ENCODE data around the gene ALDH3B1. TPM values are rescaled to one million over a fixed set of nuclear protein-coding genes. Genes with fewer than 3 reads are reported as not detected.

The ALDH3B1 gene
- total RNA-seq, 1 donor from 2014 or later = 1.3 TPM

- peak; percentile 49 for DNase-seq (ENCODE audit: low read depth)
- peak within 1 kb of the TSS; percentile 47 for H3K27ac Mint-ChIP-seq (ENCODE audit: unreplicated experiment)
These were observed 6.1 kb upstream of the ALDH3B1 start, which contains the start of gene UNC93B1 for GRCh38 chr11:68003846-68004550. UNC93B1 (minus strand) TSS chr11:68004097; CDS start chr11:68004043, 54 bp downstream.

GRCh38 chr11:68004551-68005335 lies 5.4 kb upstream of the ALDH3B1 start:
- Mint-ChIP-seq H3K27me3 (ENCODE audit: low read depth, unreplicated experiment) (peaks cover 12% of the 10 kb centered on the region), H3K4me3 (ENCODE audit: unreplicated experiment) (peak overlapping the region; percentile 85), H3K9me3 (ENCODE audit: unreplicated experiment) (no peaks in the 10 kb centered on the region), H3K36me3 (ENCODE audit: low read depth, unreplicated experiment) (peaks cover 4% of the 10 kb centered on the region), H3K27ac (ENCODE audit: unreplicated experiment) (no peak overlapping the region), H3K4me1 (ENCODE audit: low read depth, unreplicated experiment) (peaks cover 6% of the 10 kb centered on the region)
- FAIRE-seq (no peak), DNase-seq (ENCODE audit: low read depth) (no peak)
- H3K4me1 ChIP-seq (ENCODE audit: insufficient read depth, low read length) = peaks cover 7% of the 10 kb centered on the region
- TF ChIP-seq EZH2 (IDR thresholded peaks at IDR 0.05; ENCODE audit: insufficient read depth, low read length) (no peak), CTCF (IDR thresholded peaks at IDR 0.05; ENCODE audit: insufficient read depth, low read depth, low read length) (no peak)
- no peak overlapping the region for H3K27ac ChIP-seq (ENCODE audit: low read depth, low read length)
- H3K9ac ChIP-seq (ENCODE audit: low read length) = no peak overlapping the region
- peak overlapping the region; percentile 83 for H3K4me2 ChIP-seq (ENCODE audit: low read length)
- no peaks in the 10 kb centered on the region for H3K9me3 ChIP-seq (ENCODE audit: insufficient read depth, low read depth, low read length)
- no peaks in the 10 kb centered on the region for H3K79me2 ChIP-seq (ENCODE audit: insufficient read depth, low read length)
- H2AFZ ChIP-seq (ENCODE audit: low read depth, low read length) = peak overlapping the region; percentile 73
- no peaks in the 10 kb centered on the region for H3K36me3 ChIP-seq (ENCODE audit: insufficient read depth, low read length)
- H4K20me1 ChIP-seq (ENCODE audit: insufficient read depth, low read length) = no peaks in the 10 kb centered on the region
- no peaks in the 10 kb centered on the region for H3K27me3 ChIP-seq (ENCODE audit: insufficient read depth, low read length)
- no peak overlapping the region for H3K4me3 ChIP-seq (ENCODE audit: insufficient read depth, low read depth, low read length)

More at GRCh38 chr11:68003846-68004550, 6.1 kb upstream of the ALDH3B1 start, which contains the start of gene UNC93B1:
- H3K4me1 ChIP-seq (ENCODE audit: insufficient read depth, low read length) = no peaks in the 10 kb centered on the region
- TF ChIP-seq EZH2 (IDR thresholded peaks at IDR 0.05; ENCODE audit: insufficient read depth, low read length) (no peak), CTCF (IDR thresholded peaks at IDR 0.05; ENCODE audit: insufficient read depth, low read depth, low read length) (no peak)
- H3K9me3 ChIP-seq (ENCODE audit: insufficient read depth, low read depth, low read length) = no peaks in the 10 kb centered on the region
- H3K4me1 Mint-ChIP-seq (ENCODE audit: low read depth, unreplicated experiment) = peaks cover under 1% of the 10 kb centered on the region
- peak within 1 kb of the TSS; percentile 90 for H3K4me3 Mint-ChIP-seq (ENCODE audit: unreplicated experiment)
- FAIRE-seq = no peak
- H3K36me3 ChIP-seq (ENCODE audit: insufficient read depth, low read length) = no peaks in the 10 kb centered on the region
- H3K4me2 ChIP-seq (ENCODE audit: low read length) = peak within 1 kb of the TSS; percentile 83
- H4K20me1 ChIP-seq (ENCODE audit: insufficient read depth, low read length) = no peaks in the 10 kb centered on the region
- H3K9me3 Mint-ChIP-seq (ENCODE audit: unreplicated experiment) = no peaks in the 10 kb centered on the region
- peaks cover 4% of the 10 kb centered on the region for H3K36me3 Mint-ChIP-seq (ENCODE audit: low read depth, unreplicated experiment)
- no peaks in the 10 kb centered on the region for H3K27me3 ChIP-seq (ENCODE audit: insufficient read depth, low read length)
- peak within 1 kb of the TSS; percentile 16 for H3K9ac ChIP-seq (ENCODE audit: low read length)
- peaks cover 12% of the 10 kb centered on the region for H3K27me3 Mint-ChIP-seq (ENCODE audit: low read depth, unreplicated experiment)
- peak within 1 kb of the TSS; percentile 51 for H3K4me3 ChIP-seq (ENCODE audit: insufficient read depth, low read depth, low read length)
- no peaks in the 10 kb centered on the region for H3K79me2 ChIP-seq (ENCODE audit: insufficient read depth, low read length)
- no peak within 1 kb of the TSS for H3K27ac ChIP-seq (ENCODE audit: low read depth, low read length)
- peak within 1 kb of the TSS; percentile 73 for H2AFZ ChIP-seq (ENCODE audit: low read depth, low read length)
